GM12891 (cell line): ENCODE data around the gene RELT.

Experiments
- DNase-seq: peaks from one replicate; pipeline ENCODE4 v3.0.0; 2011; ENCODE audit warnings: low spot score; ENCODE audit not compliant: insufficient read length
- FAIRE-seq: peaks from 2 replicates; lab custom pipeline; 2011; peaks lifted over from hg19 to GRCh38; lab: Jason Lieb, UNC
- PAX5 ChIP-seq: IDR thresholded peaks from 2 replicates; pipeline ENCODE4 v1.6.1; 2011; ENCODE audit warnings: low read length, moderate library complexity, mild to moderate bottlenecking; ENCODE audit not compliant: insufficient read depth, severe bottlenecking
- POLR2A ChIP-seq: IDR thresholded peaks from 2 replicates; pipeline ENCODE4 v1.6.1; 2011; ENCODE audit warnings: low read depth, low read length, control low read depth
- POLR2AphosphoS5 ChIP-seq: IDR thresholded peaks from 2 replicates; pipeline ENCODE4 v1.6.1; 2011; ENCODE audit warnings: low read depth, low read length, control low read depth
- POU2F2 ChIP-seq: IDR thresholded peaks from 2 replicates; pipeline ENCODE4 v1.6.1; 2011; ENCODE audit warnings: low read depth, mild to moderate bottlenecking, control low read depth, low read length, moderate library complexity
- SPI1 ChIP-seq: IDR thresholded peaks from 2 replicates; pipeline ENCODE4 v1.6.1; 2011; ENCODE audit warnings: low read depth, low read length, control low read depth
- TAF1 ChIP-seq: IDR thresholded peaks from 2 replicates; pipeline ENCODE4 v1.6.1; 2011; ENCODE audit warnings: low read depth, low read length, control low read depth

The RELT gene

GRCh38 chr11:73394416-73395296 is 18.5 kb downstream of the RELT start:
- FAIRE-seq (no peak), DNase-seq (no peak)
- no peak for TF ChIP-seq TAF1
- peak; percentile 29; the same call in 1 of the 2 replicates for TF ChIP-seq POLR2A
- TF ChIP-seq POLR2AphosphoS5: 0 out of 2 replicates have a peak, but pooled peaks have one; percentile 27

- no peak for FAIRE-seq
- TF ChIP-seq POLR2AphosphoS5 (no peak; the same call in none of the 2 replicates), POLR2A (0 out of 2 replicates have a peak, but pooled peaks have one; percentile 19)
- no peak for DNase-seq
Observed at GRCh38 chr11:73395297-73396208, 19.4 kb downstream of the RELT start.

GRCh38 chr11:73396251-73396930 is 20.2 kb downstream of the RELT start:
- no peak for TF ChIP-seq POU2F2
- no peak for TF ChIP-seq PAX5
- no peak for TF ChIP-seq POLR2A
- no peak for TF ChIP-seq SPI1
- TF ChIP-seq POLR2AphosphoS5: no peak
- no peak for TF ChIP-seq TAF1
- DNase-seq (no peak), FAIRE-seq (no peak)

GRCh38 chr11:73396985-73397384 is 20.8 kb downstream of the RELT start:
- FAIRE-seq (no peak), DNase-seq (no peak)
- 0 out of 2 replicates have a peak, but pooled peaks have one; percentile 13 for TF ChIP-seq POU2F2
- TF ChIP-seq POLR2AphosphoS5: no peak; the same call in 1 of the 2 replicates

- TF ChIP-seq PAX5 (no peak), POU2F2 (no peak), SPI1 (no peak), POLR2A (peak; percentile 23; the same call in 1 of the 2 replicates), TAF1 (no peak), POLR2AphosphoS5 (no peak; the same call in 1 of the 2 replicates)
- no peak for FAIRE-seq
Observed at GRCh38 chr11:73397468-73398131, 21.4 kb downstream of the RELT start.

GRCh38 chr11:73398132-73398526 is 21.9 kb downstream of the RELT start:
- no peak for DNase-seq
- TF ChIP-seq POLR2AphosphoS5: no peak; the same call in 1 of the 2 replicates
- TF ChIP-seq POU2F2: 0 out of 2 replicates have a peak, but pooled peaks have one; percentile 11
- no peak for FAIRE-seq

More at GRCh38 chr11:73397468-73398131, 21.4 kb downstream of the RELT start:
- DNase-seq: no peak

GRCh38 chr11:73398721-73399120 is 22.5 kb downstream of the RELT start:
- no peak for TF ChIP-seq POU2F2
- peak; percentile 30; the same call in 1 of the 2 replicates for TF ChIP-seq POLR2AphosphoS5
- TF ChIP-seq TAF1: no peak
- peak; percentile 66; the same call in 1 of the 2 replicates for TF ChIP-seq POLR2A
- TF ChIP-seq SPI1: no peak
- no peak for FAIRE-seq
- DNase-seq: no peak

GRCh38 chr11:73399159-73399590 is 23.0 kb downstream of the RELT start:
- no peak for DNase-seq
- FAIRE-seq: no peak
- no peak for TF ChIP-seq TAF1
- no peak; the same call in 1 of the 2 replicates for TF ChIP-seq POU2F2
- no peak for TF ChIP-seq PAX5
- TF ChIP-seq POLR2A: no peak
- no peak; the same call in 1 of the 2 replicates for TF ChIP-seq POLR2AphosphoS5
- TF ChIP-seq SPI1: no peak

GRCh38 chr11:73399636-73400035 is 23.4 kb downstream of the RELT start:
- no peak for FAIRE-seq
- TF ChIP-seq POU2F2: no peak
- TF ChIP-seq PAX5: no peak
- no peak for TF ChIP-seq SPI1
- no peak for TF ChIP-seq POLR2A
- no peak for TF ChIP-seq POLR2AphosphoS5
- no peak for TF ChIP-seq TAF1
- DNase-seq: no peak
